Lung (tissue), 12 donors: ENCODE measurements around the gene WTAP. TPM values are rescaled to one million over a fixed set of nuclear protein-coding genes. Genes with fewer than 3 reads are reported as not detected.
"Not testable (repeated sequence)": the region's sequence is repeated elsewhere in the genome, so short reads cannot be mapped to it uniquely, and the experiment has no call there.

Experiments used
- ATAC-seq: fragments of 200-7000 bp; cut with Tn5 transposase; one replicate; pipeline ENCODE4 v1.9.1; 2020; ENCODE audit warnings: moderate number of reproducible peaks; ENCODE audit not compliant: insufficient read depth, low FRiP score
- DNase-seq, 3 donors: peaks; one replicate each; pipeline ENCODE4 v3.0.0-alpha.2; 2013 to 2017
- H3K27ac ChIP-seq, 2 donors: one replicate each; pipeline ENCODE4 v1.5.1; 2013; ENCODE audit warnings: mild to moderate bottlenecking in 2 of 2, moderate library complexity in 2 of 2, control low read depth in 1 of 2, inconsistent platforms in 1 of 2, low read depth in 1 of 2, low read length in 1 of 2
- H3K27me3 ChIP-seq, 3 donors: one replicate each; pipeline ENCODE4 v1.5.1; 2013; ENCODE audit warnings: low read length in 2 of 3; ENCODE audit not compliant: control insufficient read depth in 3 of 3, insufficient read depth in 3 of 3
- H3K36me3 ChIP-seq, 4 donors: one replicate each; pipeline ENCODE4 v1.5.1; 2013; ENCODE audit warnings: low read length in 4 of 4, mild to moderate bottlenecking in 1 of 4, moderate library complexity in 1 of 4; ENCODE audit not compliant: control insufficient read depth in 4 of 4, insufficient read depth in 4 of 4
- H3K4me1 ChIP-seq, 5 donors: one replicate each; pipeline ENCODE4 v1.5.1; 2013; ENCODE audit warnings: low read length in 5 of 5, mild to moderate bottlenecking in 2 of 5, moderate library complexity in 1 of 5; ENCODE audit not compliant: control insufficient read depth in 5 of 5, insufficient read depth in 5 of 5
- H3K4me3 ChIP-seq: one replicate; pipeline ENCODE4 v1.5.1; 2013; ENCODE audit warnings: mild to moderate bottlenecking, control low read depth, moderate library complexity
- H3K9ac ChIP-seq, 2 donors: one replicate each; pipeline ENCODE4 v1.5.1; 2013; ENCODE audit warnings: low read length in 2 of 2, control low read depth in 1 of 2; ENCODE audit not compliant: insufficient read depth in 1 of 2
- H3K9me3 ChIP-seq, 4 donors: one replicate each; pipeline ENCODE4 v1.5.1; 2013; ENCODE audit warnings: low read length in 3 of 4, mild to moderate bottlenecking in 1 of 4, moderate library complexity in 1 of 4; ENCODE audit not compliant: control insufficient read depth in 4 of 4, insufficient read depth in 3 of 4
- WGBS, 2 donors: extraction: QIAGEN DNeasy Blood & Tissue Kit; methylation state at CpG; one replicate each; pipeline ENCODE4 v1.1.7; 2013; 5-methylcytosine and 5-hydroxymethylcytosine counted together
- polyA plus RNA-seq, 2 donors: library from polyadenylated mRNA; stranded (reverse); fragments of 200-250 nt; gene quantifications; one replicate each; pipeline ENCODE4 v1.2.1, GENCODE V29; 2013
- total RNA-seq, 2 donors: library from RNA; depleted of rRNA in 1 of 2; stranded (reverse); fragments of >200 nt in 1 of 2; gene quantifications; one replicate each; pipeline ENCODE4 v1.2.1, GENCODE V29; 2014 to 2021
- TF ChIP-seq, protein P1 (sequence below): IDR thresholded peaks from 2 replicates; pipeline ENCODE4 v1.5.1; 2012; ENCODE audit warnings: mild to moderate bottlenecking; ENCODE audit errors: control extremely low read depth, extremely low read depth
- donor health status: control.
- donor health status: control.
- donor health status: Bipolar disorder and iron deficiency.
- donor health status: healthy.
- donor health status: DM: yes; HTN: yes; CAD: no.

Gene WTAP
- total and polyA plus RNA-seq, 4 donors, result 70.8 to 145 (median 113) TPM

- Histone ChIP-seq H3K9me3 (no peaks in the 10 kb centered on the region), H3K27me3 (no peaks in the 10 kb centered on the region), H3K36me3 (peaks cover 0 to 6% (median 0%) of the 10 kb centered on the region in 4 donors), H3K4me1 (peaks cover 0 to 26% (median 6%) of the 10 kb centered on the region in 5 donors), H3K4me3 (peak overlapping the region; percentile 25), H3K9ac (peak overlapping the region; percentile 95 to 97), H3K27ac (peak overlapping the region in 1 of 2 donors; percentile 4)
- TF ChIP-seq, protein P1, sequence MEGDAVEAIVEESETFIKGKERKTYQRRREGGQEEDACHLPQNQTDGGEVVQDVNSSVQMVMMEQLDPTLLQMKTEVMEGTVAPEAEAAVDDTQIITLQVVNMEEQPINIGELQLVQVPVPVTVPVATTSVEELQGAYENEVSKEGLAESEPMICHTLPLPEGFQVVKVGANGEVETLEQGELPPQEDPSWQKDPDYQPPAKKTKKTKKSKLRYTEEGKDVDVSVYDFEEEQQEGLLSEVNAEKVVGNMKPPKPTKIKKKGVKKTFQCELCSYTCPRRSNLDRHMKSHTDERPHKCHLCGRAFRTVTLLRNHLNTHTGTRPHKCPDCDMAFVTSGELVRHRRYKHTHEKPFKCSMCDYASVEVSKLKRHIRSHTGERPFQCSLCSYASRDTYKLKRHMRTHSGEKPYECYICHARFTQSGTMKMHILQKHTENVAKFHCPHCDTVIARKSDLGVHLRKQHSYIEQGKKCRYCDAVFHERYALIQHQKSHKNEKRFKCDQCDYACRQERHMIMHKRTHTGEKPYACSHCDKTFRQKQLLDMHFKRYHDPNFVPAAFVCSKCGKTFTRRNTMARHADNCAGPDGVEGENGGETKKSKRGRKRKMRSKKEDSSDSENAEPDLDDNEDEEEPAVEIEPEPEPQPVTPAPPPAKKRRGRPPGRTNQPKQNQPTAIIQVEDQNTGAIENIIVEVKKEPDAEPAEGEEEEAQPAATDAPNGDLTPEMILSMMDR, result no peak
- ATAC-seq (no peak), DNase-seq (peak in 2 of 3 donors; percentile 39 to 51)
- WGBS, 2 donors, result 1 to 3% methylated on average over 9 of the region's 9 CpGs
Observed at GRCh38 chr6:159728531-159728964, 1.2 kb downstream of the WTAP start.

GRCh38 chr6:159729598-159730331, 2.5 kb downstream of the WTAP start:
- H3K27me3 ChIP-seq, result no peaks in the 10 kb centered on the region
- DNase-seq (peak in 2 of 3 donors; percentile 8 to 12), ATAC-seq (no peak)
- no peaks in the 10 kb centered on the region for H3K9me3 ChIP-seq
- H3K36me3 ChIP-seq, result peaks cover 0 to 6% (median 1%) of the 10 kb centered on the region in 4 donors
- TF ChIP-seq, protein P1, result no peak
- WGBS, 2 donors, result 38 to 41% methylated on average over 4 of the region's 4 CpGs
- peak overlapping the region; percentile 3 for H3K4me3 ChIP-seq
- H3K9ac ChIP-seq, result peak overlapping the region in 1 of 2 donors; percentile 95
- H3K27ac ChIP-seq, result no peak overlapping the region
- peaks cover 0 to 26% (median 7%) of the 10 kb centered on the region in 5 donors for H3K4me1 ChIP-seq

GRCh38 chr6:159730332-159730676, 3.0 kb downstream of the WTAP start:
- ATAC-seq (no peak), DNase-seq (no peak)
- Histone ChIP-seq H3K36me3 (peaks cover 0 to 6% (median 1%) of the 10 kb centered on the region in 4 donors), H3K4me1 (peaks cover 0 to 26% (median 6%) of the 10 kb centered on the region in 5 donors), H3K4me3 (no peak overlapping the region), H3K27me3 (no peaks in the 10 kb centered on the region), H3K27ac (no peak overlapping the region), H3K9me3 (no peaks in the 10 kb centered on the region), H3K9ac (no peak overlapping the region)
- WGBS, 2 donors, result 83 to 85% methylated on average over 6 of the region's 6 CpGs
- TF ChIP-seq, protein P1, result no peak

DNA sequence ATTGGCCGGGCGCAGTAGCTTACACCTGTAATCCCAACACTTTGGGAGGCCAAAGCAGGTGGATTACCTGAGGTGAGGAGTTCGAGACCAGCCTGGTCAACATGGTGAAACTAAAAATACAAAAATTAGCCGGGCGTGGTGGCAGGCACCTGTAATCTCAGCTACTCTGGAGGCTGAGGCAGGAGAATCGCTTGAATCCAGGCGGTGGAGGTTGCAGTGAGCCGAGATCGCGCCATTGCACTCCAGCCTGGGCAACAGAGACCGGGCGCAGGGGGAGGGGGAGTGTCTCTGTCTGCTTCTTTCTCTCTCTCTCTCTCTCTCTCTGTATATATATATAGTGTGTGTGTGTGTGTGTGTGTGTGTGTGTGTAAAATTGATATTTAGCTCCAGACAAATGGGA, 5.2 kb downstream of the WTAP start:
- not testable (repeated sequence) for ATAC-seq, H3K27me3 ChIP-seq, DNase-seq, H3K9ac ChIP-seq, H3K36me3 ChIP-seq, H3K4me3 ChIP-seq, H3K9me3 ChIP-seq, H3K27ac ChIP-seq
- WGBS, 2 donors, result 91 to 94% methylated on average over 12 of the region's 12 CpGs
- peaks cover 0 to 18% (median 6%) of the 10 kb centered on the region in 5 donors for H3K4me1 ChIP-seq

- DNase-seq, H3K27me3 ChIP-seq, H3K4me3 ChIP-seq, H3K27ac ChIP-seq, H3K9me3 ChIP-seq, ATAC-seq, H3K36me3 ChIP-seq, H3K9ac ChIP-seq: not testable (repeated sequence)
- H3K4me1 ChIP-seq, result peaks cover 0 to 18% (median 8%) of the 10 kb centered on the region in 5 donors
- 92 to 94% methylated on average over 12 of the region's 12 CpGs for WGBS, 2 donors
Observed at GRCh38 chr6:159733395-159733794, 6.1 kb downstream of the WTAP start.
